ENCODE data around the gene KCNIP4.

The KCNIP4 gene

GRCh38 chr4:21680326-21680898 is 268.2 kb downstream of the KCNIP4 start:
- no peak for DNase-seq

- DNase-seq = no peak
Observed at GRCh38 chr4:21678711-21679110, 269.9 kb downstream of the KCNIP4 start.

GRCh38 chr4:21677173-21677572 is 271.4 kb downstream of the KCNIP4 start:
- no peak for DNase-seq

- no peak for DNase-seq
Observed at GRCh38 chr4:21664355-21664754, 284.2 kb downstream of the KCNIP4 start.

- DNase-seq = no peak
Observed at GRCh38 chr4:21656832-21657231, 291.7 kb downstream of the KCNIP4 start.

GRCh38 chr4:21655031-21655430 is 293.5 kb downstream of the KCNIP4 start:
- no peak for DNase-seq

GRCh38 chr4:21652508-21653231 is 295.9 kb downstream of the KCNIP4 start:
- no peak for DNase-seq

GRCh38 chr4:21649391-21650090 is 299.0 kb downstream of the KCNIP4 start:
- no peak for DNase-seq

- DNase-seq = no peak
Observed at GRCh38 chr4:21645776-21646175, 302.8 kb downstream of the KCNIP4 start.

- DNase-seq = no peak
Observed at GRCh38 chr4:21641696-21642095, 306.9 kb downstream of the KCNIP4 start.

- no peak for DNase-seq
Observed at GRCh38 chr4:21638171-21638725, 310.3 kb downstream of the KCNIP4 start.

GRCh38 chr4:21628916-21629610 is 319.5 kb downstream of the KCNIP4 start:
- no peak for DNase-seq

GRCh38 chr4:21628116-21628670 is 320.4 kb downstream of the KCNIP4 start:
- no peak for DNase-seq

- DNase-seq = no peak
Observed at GRCh38 chr4:21625447-21625846, 323.1 kb downstream of the KCNIP4 start.

GRCh38 chr4:21605006-21605405 is 343.6 kb downstream of the KCNIP4 start:
- DNase-seq = no peak

GRCh38 chr4:21596521-21596920 is 352.1 kb downstream of the KCNIP4 start:
- DNase-seq = no peak

- DNase-seq = no peak
Observed at GRCh38 chr4:21593671-21594001, 354.9 kb downstream of the KCNIP4 start.

GRCh38 chr4:21592970-21593670 is 355.5 kb downstream of the KCNIP4 start:
- no peak for DNase-seq

- no peak for DNase-seq
Observed at GRCh38 chr4:21577056-21577455, 371.5 kb downstream of the KCNIP4 start.

GRCh38 chr4:21571100-21571499 is 377.5 kb downstream of the KCNIP4 start:
- DNase-seq = no peak

- DNase-seq = no peak
Observed at GRCh38 chr4:21569638-21570037, 378.9 kb downstream of the KCNIP4 start.

GRCh38 chr4:21555083-21555482 is 393.5 kb downstream of the KCNIP4 start:
- DNase-seq = no peak
